ENCODE data around the gene FBXW5. TPM values are rescaled to one million over a fixed set of nuclear protein-coding genes. Genes with fewer than 3 reads are reported as not detected.

Gene FBXW5
- total and polyA plus RNA-seq, 2 experiments from 2014 or later: 27.0 to 111 TPM

DNA sequence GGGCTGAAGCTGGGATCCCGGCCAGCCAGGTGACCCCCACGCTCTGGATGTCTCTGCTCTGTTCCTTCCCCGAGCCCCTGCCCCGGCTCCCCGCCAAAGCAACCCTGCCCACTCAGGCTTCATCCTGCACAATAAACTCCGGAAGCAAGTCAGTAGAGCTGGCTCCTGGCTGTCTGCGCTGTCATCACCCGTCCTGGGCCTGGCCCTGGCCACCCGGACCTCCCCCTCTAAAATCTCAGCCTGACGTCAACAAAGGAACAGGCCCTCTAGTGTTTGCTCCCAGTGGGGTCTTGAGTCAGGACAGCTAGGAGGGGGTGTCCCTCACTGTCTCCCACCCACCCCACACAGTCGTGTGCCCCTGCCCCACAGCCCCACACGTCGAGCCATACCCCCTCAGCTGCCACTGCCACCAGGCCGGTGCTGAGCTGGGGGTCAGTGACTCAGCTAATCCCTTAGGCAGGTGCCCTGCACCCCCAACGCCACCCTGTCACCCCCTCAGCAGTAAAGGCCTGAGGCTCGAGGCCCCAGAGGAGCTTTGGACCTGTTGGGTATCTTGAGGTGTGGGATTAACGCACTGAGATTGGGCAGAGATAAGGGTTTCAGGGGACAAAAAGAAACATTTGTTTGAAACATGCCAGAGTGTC is 37.2 kb upstream of the FBXW5 start:
- no peaks in the 10 kb centered on the region for H3K36me3 ChIP-seq (ENCODE audit: insufficient read depth)
- Mint-ChIP-seq H3K27ac (no peak overlapping the region), H3K4me3 (no peak overlapping the region), H3K4me1 (peaks cover 2% of the 10 kb centered on the region; the same call in 2 of the 3 replicates), H3K27me3 (ENCODE audit: insufficient read depth, low read depth, poor library complexity) (peaks cover 23% of the 10 kb centered on the region), H3K9me3 (no peaks in the 10 kb centered on the region), H3K36me3 (ENCODE audit: low read depth) (no peaks in the 10 kb centered on the region; the same call in 2 of the 3 replicates)
- no peak overlapping the region for H3K4me2 ChIP-seq
- no peak overlapping the region for H2AFZ ChIP-seq
- no peaks in the 10 kb centered on the region for H3F3A ChIP-seq (replicated peaks; ENCODE audit: low read depth)
- H3K79me2 ChIP-seq (replicated peaks; ENCODE audit: insufficient read depth): no peaks in the 10 kb centered on the region
- no peak overlapping the region for H3K27ac ChIP-seq (ENCODE audit: low read depth)
- no peaks in the 10 kb centered on the region for H4K20me1 ChIP-seq (replicated peaks; ENCODE audit: insufficient read depth)
- no peak for ATAC-seq
- peaks cover 3% of the 10 kb centered on the region; the same call in 1 of the 2 replicates for H3K4me1 ChIP-seq (ENCODE audit: insufficient read depth)
- no peak for DNase-seq (ENCODE audit: low spot score)
- H3K27me3 ChIP-seq (ENCODE audit: insufficient read depth): peaks cover 31% of the 10 kb centered on the region
- H3K9me2 ChIP-seq (ENCODE audit: insufficient read depth): no peaks in the 10 kb centered on the region
- TF ChIP-seq POLR2AphosphoS5 (IDR thresholded peaks at IDR 0.05; ENCODE audit: low read depth): no peak
- no peak for TF ChIP-seq ZNF114 (CRISPR knock-in tag; IDR thresholded peaks at IDR 0.05)
- TF ChIP-seq, protein P1, sequence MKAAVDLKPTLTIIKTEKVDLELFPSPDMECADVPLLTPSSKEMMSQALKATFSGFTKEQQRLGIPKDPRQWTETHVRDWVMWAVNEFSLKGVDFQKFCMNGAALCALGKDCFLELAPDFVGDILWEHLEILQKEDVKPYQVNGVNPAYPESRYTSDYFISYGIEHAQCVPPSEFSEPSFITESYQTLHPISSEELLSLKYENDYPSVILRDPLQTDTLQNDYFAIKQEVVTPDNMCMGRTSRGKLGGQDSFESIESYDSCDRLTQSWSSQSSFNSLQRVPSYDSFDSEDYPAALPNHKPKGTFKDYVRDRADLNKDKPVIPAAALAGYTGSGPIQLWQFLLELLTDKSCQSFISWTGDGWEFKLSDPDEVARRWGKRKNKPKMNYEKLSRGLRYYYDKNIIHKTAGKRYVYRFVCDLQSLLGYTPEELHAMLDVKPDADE (IDR thresholded peaks at IDR 0.05): no peak
- TF ChIP-seq NANOG (IDR thresholded peaks at IDR 0.05; ENCODE audit: borderline replicate concordance): no peak
- TF ChIP-seq, protein P2, sequence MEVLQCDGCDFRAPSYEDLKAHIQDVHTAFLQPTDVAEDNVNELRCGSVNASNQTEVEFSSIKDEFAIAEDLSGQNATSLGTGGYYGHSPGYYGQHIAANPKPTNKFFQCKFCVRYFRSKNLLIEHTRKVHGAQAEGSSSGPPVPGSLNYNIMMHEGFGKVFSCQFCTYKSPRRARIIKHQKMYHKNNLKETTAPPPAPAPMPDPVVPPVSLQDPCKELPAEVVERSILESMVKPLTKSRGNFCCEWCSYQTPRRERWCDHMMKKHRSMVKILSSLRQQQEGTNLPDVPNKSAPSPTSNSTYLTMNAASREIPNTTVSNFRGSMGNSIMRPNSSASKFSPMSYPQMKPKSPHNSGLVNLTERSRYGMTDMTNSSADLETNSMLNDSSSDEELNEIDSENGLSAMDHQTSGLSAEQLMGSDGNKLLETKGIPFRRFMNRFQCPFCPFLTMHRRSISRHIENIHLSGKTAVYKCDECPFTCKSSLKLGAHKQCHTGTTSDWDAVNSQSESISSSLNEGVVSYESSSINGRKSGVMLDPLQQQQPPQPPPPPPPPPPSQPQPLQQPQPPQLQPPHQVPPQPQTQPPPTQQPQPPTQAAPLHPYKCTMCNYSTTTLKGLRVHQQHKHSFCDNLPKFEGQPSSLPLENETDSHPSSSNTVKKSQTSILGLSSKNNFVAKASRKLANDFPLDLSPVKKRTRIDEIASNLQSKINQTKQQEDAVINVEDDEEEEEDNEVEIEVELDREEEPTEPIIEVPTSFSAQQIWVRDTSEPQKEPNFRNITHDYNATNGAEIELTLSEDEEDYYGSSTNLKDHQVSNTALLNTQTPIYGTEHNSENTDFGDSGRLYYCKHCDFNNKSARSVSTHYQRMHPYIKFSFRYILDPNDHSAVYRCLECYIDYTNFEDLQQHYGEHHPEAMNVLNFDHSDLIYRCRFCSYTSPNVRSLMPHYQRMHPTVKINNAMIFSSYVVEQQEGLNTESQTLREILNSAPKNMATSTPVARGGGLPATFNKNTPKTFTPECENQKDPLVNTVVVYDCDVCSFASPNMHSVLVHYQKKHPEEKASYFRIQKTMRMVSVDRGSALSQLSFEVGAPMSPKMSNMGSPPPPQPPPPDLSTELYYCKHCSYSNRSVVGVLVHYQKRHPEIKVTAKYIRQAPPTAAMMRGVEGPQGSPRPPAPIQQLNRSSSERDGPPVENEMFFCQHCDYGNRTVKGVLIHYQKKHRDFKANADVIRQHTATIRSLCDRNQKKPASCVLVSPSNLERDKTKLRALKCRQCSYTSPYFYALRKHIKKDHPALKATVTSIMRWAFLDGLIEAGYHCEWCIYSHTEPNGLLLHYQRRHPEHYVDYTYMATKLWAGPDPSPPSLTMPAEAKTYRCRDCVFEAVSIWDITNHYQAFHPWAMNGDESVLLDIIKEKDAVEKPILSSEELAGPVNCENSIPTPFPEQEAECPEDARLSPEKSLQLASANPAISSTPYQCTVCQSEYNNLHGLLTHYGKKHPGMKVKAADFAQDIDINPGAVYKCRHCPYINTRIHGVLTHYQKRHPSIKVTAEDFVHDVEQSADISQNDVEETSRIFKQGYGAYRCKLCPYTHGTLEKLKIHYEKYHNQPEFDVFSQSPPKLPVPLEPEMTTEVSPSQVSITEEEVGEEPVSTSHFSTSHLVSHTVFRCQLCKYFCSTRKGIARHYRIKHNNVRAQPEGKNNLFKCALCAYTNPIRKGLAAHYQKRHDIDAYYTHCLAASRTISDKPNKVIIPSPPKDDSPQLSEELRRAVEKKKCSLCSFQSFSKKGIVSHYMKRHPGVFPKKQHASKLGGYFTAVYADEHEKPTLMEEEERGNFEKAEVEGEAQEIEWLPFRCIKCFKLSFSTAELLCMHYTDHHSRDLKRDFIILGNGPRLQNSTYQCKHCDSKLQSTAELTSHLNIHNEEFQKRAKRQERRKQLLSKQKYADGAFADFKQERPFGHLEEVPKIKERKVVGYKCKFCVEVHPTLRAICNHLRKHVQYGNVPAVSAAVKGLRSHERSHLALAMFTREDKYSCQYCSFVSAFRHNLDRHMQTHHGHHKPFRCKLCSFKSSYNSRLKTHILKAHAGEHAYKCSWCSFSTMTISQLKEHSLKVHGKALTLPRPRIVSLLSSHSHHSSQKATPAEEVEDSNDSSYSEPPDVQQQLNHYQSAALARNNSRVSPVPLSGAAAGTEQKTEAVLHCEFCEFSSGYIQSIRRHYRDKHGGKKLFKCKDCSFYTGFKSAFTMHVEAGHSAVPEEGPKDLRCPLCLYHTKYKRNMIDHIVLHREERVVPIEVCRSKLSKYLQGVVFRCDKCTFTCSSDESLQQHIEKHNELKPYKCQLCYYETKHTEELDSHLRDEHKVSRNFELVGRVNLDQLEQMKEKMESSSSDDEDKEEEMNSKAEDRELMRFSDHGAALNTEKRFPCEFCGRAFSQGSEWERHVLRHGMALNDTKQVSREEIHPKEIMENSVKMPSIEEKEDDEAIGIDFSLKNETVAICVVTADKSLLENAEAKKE (CRISPR knock-in tag; IDR thresholded peaks at IDR 0.05): no peak
- TF ChIP-seq EZH2phosphoT487 (IDR thresholded peaks at IDR 0.05; ENCODE audit: unreplicated experiment): no peak
- no peak for TF ChIP-seq EZH2 (IDR thresholded peaks at IDR 0.05; ENCODE audit: low read depth, unreplicated experiment)
- TF ChIP-seq STAT1 (IDR thresholded peaks at IDR 0.05; ENCODE audit: unreplicated experiment): no peak
- TF ChIP-seq, protein P3, sequence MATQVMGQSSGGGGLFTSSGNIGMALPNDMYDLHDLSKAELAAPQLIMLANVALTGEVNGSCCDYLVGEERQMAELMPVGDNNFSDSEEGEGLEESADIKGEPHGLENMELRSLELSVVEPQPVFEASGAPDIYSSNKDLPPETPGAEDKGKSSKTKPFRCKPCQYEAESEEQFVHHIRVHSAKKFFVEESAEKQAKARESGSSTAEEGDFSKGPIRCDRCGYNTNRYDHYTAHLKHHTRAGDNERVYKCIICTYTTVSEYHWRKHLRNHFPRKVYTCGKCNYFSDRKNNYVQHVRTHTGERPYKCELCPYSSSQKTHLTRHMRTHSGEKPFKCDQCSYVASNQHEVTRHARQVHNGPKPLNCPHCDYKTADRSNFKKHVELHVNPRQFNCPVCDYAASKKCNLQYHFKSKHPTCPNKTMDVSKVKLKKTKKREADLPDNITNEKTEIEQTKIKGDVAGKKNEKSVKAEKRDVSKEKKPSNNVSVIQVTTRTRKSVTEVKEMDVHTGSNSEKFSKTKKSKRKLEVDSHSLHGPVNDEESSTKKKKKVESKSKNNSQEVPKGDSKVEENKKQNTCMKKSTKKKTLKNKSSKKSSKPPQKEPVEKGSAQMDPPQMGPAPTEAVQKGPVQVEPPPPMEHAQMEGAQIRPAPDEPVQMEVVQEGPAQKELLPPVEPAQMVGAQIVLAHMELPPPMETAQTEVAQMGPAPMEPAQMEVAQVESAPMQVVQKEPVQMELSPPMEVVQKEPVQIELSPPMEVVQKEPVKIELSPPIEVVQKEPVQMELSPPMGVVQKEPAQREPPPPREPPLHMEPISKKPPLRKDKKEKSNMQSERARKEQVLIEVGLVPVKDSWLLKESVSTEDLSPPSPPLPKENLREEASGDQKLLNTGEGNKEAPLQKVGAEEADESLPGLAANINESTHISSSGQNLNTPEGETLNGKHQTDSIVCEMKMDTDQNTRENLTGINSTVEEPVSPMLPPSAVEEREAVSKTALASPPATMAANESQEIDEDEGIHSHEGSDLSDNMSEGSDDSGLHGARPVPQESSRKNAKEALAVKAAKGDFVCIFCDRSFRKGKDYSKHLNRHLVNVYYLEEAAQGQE (IDR thresholded peaks at IDR 0.05; ENCODE audit: unreplicated experiment): no peak
- TF ChIP-seq JUNB (IDR thresholded peaks at IDR 0.05; ENCODE audit: unreplicated experiment): no peak
- H3K4me3 ChIP-seq: no peak overlapping the region
